Neural progenitor cell (in vitro differentiated cells): ENCODE measurements around the gene PTCD2.

Experiments
- CTCF ChIP-seq: fragments of 200-600 bp; sonication (generic); IDR thresholded peaks from 2 replicates; pipeline ENCODE4 v1.5.1; 2017; ENCODE audit warnings: antibody characterized with exemption, mild to moderate bottlenecking
- EZH2 ChIP-seq: fragments of 200-600 bp; sonication (generic); IDR thresholded peaks from 2 replicates; pipeline ENCODE4 v1.6.1; 2017; ENCODE audit warnings: antibody characterized with exemption, mild to moderate bottlenecking, moderate library complexity
- EZH2phosphoT487 ChIP-seq: fragments of 200-600 bp; sonication (generic); IDR thresholded peaks from 2 replicates; pipeline ENCODE4 v1.6.1; 2017; ENCODE audit warnings: antibody characterized with exemption

GRCh38 chr5:72281430-72281763, 38.8 kb upstream of the PTCD2 start:
- TF ChIP-seq CTCF (no peak), EZH2 (no peak), EZH2phosphoT487 (no peak)
